Upper lobe of left lung (tissue), 4 donors: ENCODE results near the gene USP4.

Experiments used
- CTCF ChIP-seq, 6 experiments: fragments of 450-650 bp in 4 of 6; fragments of 200-600 bp in 2 of 6; sonication (generic) in 2 of 6; IDR thresholded peaks; one replicate each; pipeline ENCODE4 v1.5.1; 2016 to 2019; ENCODE audit warnings: antibody characterized with exemption in 6 of 6
- EP300 ChIP-seq, 4 donors: sonication (generic); formaldehyde crosslinking; IDR thresholded peaks; one replicate each; pipeline ENCODE4 v1.5.1; 2017; ENCODE audit warnings: antibody characterized with exemption in 4 of 4, control low read depth in 2 of 4
- POLR2A ChIP-seq, 4 donors: fragments of 450-650 bp; IDR thresholded peaks; one replicate each; pipeline ENCODE4 v1.5.1; 2016 to 2017; ENCODE audit warnings: antibody characterized with exemption in 4 of 4, mild to moderate bottlenecking in 2 of 4
- POLR2AphosphoS5 ChIP-seq, 2 donors: sonication (generic); formaldehyde crosslinking; IDR thresholded peaks; one replicate each; pipeline ENCODE4 v1.5.1; 2017; ENCODE audit warnings: antibody characterized with exemption in 2 of 2

DNA sequence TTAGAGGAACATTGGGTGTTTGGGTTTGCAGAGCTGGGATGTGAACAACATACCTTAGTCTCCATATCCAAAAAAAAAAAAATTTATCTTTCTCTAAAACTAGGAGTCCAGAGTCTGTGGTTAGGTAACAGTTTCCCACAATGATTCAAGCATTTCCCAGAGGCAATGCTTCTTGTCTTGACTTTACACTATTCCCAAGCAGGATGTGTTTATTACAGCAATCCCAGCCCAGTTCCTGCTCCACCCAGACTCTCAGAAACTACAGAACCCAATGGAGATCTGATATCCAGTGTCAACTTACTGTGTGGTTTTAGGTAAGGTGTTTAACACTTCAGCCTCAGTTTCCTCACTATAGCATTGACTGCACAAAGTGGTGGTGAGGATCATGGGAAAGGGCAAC lies 60.5 kb downstream of the USP4 start:
- TF ChIP-seq CTCF (IDR thresholded peaks at IDR 0.05) (no peak), POLR2A (IDR thresholded peaks at IDR 0.05) (no peak), POLR2AphosphoS5 (IDR thresholded peaks at IDR 0.05) (peak in 1 of 2 donors; percentile 22), EP300 (IDR thresholded peaks at IDR 0.05) (peak in 1 of 4 donors; percentile 32)
